Measurements from ENCODE around the gene CNTN5. TPM values are rescaled to one million over a fixed set of nuclear protein-coding genes. Genes with fewer than 3 reads are reported as not detected.

The CNTN5 gene
- total RNA-seq, 4 donors from 2014 or later: 0.12 TPM; not detected in 3

- H3K9me3 ChIP-seq: no peaks in the 10 kb centered on the region
- H3K4me1 ChIP-seq: no peaks in the 10 kb centered on the region
- DNase-seq: no peak
- no peaks in the 10 kb centered on the region for H3K36me3 ChIP-seq
- no peak overlapping the region for H3K27ac ChIP-seq
- TF ChIP-seq, protein P1, sequence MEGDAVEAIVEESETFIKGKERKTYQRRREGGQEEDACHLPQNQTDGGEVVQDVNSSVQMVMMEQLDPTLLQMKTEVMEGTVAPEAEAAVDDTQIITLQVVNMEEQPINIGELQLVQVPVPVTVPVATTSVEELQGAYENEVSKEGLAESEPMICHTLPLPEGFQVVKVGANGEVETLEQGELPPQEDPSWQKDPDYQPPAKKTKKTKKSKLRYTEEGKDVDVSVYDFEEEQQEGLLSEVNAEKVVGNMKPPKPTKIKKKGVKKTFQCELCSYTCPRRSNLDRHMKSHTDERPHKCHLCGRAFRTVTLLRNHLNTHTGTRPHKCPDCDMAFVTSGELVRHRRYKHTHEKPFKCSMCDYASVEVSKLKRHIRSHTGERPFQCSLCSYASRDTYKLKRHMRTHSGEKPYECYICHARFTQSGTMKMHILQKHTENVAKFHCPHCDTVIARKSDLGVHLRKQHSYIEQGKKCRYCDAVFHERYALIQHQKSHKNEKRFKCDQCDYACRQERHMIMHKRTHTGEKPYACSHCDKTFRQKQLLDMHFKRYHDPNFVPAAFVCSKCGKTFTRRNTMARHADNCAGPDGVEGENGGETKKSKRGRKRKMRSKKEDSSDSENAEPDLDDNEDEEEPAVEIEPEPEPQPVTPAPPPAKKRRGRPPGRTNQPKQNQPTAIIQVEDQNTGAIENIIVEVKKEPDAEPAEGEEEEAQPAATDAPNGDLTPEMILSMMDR (IDR thresholded peaks at IDR 0.05): no peak
- no peak for TF ChIP-seq POLR2A (IDR thresholded peaks at IDR 0.05)
- intact Hi-C loops (cut with DNase I): no loop called here
- H3K27me3 ChIP-seq: no peaks in the 10 kb centered on the region
- no peak overlapping the region for H3K4me3 ChIP-seq
- 22 to 70% methylated on average over 3 of the region's 3 CpGs for WGBS, 2 donors
Observed at GRCh38 chr11:100220801-100221200, 1200.1 kb downstream of the CNTN5 start.

DNA sequence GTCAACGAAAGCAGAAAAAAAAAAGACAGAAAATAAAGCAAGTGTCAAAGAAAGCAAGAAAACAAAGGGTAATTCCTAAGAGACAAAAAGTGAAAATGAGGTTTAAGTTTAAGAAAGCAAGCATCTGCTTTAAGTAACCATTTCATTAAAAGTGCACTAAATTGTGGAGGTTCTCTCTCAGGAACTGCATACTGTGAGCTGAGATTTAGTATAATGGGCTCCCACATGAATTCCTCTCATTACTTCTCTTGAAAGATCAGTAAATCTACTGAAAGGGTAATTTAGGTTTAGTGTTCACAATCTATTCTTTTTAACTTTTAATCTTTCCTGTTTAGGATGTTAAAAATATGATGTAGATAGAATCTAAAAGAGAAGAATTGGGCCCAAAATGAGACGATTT is 1201.0 kb downstream of the CNTN5 start:
- Histone ChIP-seq H3K27me3 (no peaks in the 10 kb centered on the region), H3K27ac (no peak overlapping the region), H3K4me3 (no peak overlapping the region), H3K36me3 (no peaks in the 10 kb centered on the region), H3K9me3 (no peaks in the 10 kb centered on the region), H3K4me1 (no peaks in the 10 kb centered on the region)
- no peak for DNase-seq
- TF ChIP-seq POLR2A (IDR thresholded peaks at IDR 0.05): no peak
- TF ChIP-seq, protein P1 (IDR thresholded peaks at IDR 0.05): no peak
- intact Hi-C loops (cut with DNase I): no loop called here
- 66 to 68% methylated on average over 2 of the region's 2 CpGs for WGBS, 2 donors

GRCh38 chr11:100224541-100225034 is 1203.8 kb downstream of the CNTN5 start:
- Histone ChIP-seq H3K27ac (no peak overlapping the region), H3K9me3 (no peaks in the 10 kb centered on the region), H3K27me3 (no peaks in the 10 kb centered on the region), H3K36me3 (no peaks in the 10 kb centered on the region), H3K4me1 (no peaks in the 10 kb centered on the region), H3K4me3 (no peak overlapping the region)
- 95 to 96% methylated on average over 1 of the region's 1 CpG for WGBS, 2 donors
- TF ChIP-seq, protein P1 (IDR thresholded peaks at IDR 0.05): no peak
- no peak for TF ChIP-seq POLR2A (IDR thresholded peaks at IDR 0.05)
- no peak for DNase-seq
- intact Hi-C loops (cut with DNase I): no loop called here

- no peaks in the 10 kb centered on the region for H3K36me3 ChIP-seq
- 24 to 30% methylated on average over 1 of the region's 1 CpG for WGBS, 2 donors
- H3K4me1 ChIP-seq: no peaks in the 10 kb centered on the region
- intact Hi-C loops (cut with DNase I): no loop called here
- H3K4me3 ChIP-seq: no peak overlapping the region
- no peak for DNase-seq
- no peak for TF ChIP-seq POLR2A (IDR thresholded peaks at IDR 0.05)
- TF ChIP-seq, protein P1 (IDR thresholded peaks at IDR 0.05): no peak
- H3K27ac ChIP-seq: no peak overlapping the region
- no peaks in the 10 kb centered on the region for H3K9me3 ChIP-seq
- H3K27me3 ChIP-seq: no peaks in the 10 kb centered on the region
Observed at GRCh38 chr11:100229086-100229485, 1208.3 kb downstream of the CNTN5 start.

GRCh38 chr11:100232006-100232405 is 1211.3 kb downstream of the CNTN5 start:
- WGBS, 2 donors: 62 to 72% methylated on average over 2 of the region's 2 CpGs
- Histone ChIP-seq H3K27ac (no peak overlapping the region), H3K9me3 (no peaks in the 10 kb centered on the region), H3K27me3 (no peaks in the 10 kb centered on the region), H3K36me3 (no peaks in the 10 kb centered on the region), H3K4me3 (no peak overlapping the region), H3K4me1 (no peaks in the 10 kb centered on the region)
- no peak for DNase-seq
- intact Hi-C loops (cut with DNase I): no loop called here
- TF ChIP-seq, protein P1 (IDR thresholded peaks at IDR 0.05): no peak
- TF ChIP-seq POLR2A (IDR thresholded peaks at IDR 0.05): no peak

Data from esophagus squamous epithelium (tissue), 5 donors.